Lung (tissue), 16 donors: ENCODE results near the gene MRNIP. TPM values are rescaled to one million over a fixed set of nuclear protein-coding genes. Genes with fewer than 3 reads are reported as not detected.

Source experiments
- ATAC-seq: fragments of 200-7000 bp; cut with Tn5 transposase; one replicate; pipeline ENCODE4 v1.9.1; 2020; ENCODE audit warnings: moderate number of reproducible peaks; ENCODE audit not compliant: insufficient read depth, low FRiP score
- DNase-seq, 3 donors: peaks; one replicate each; pipeline ENCODE4 v3.0.0-alpha.2; 2013 to 2017
- H3K27ac ChIP-seq, 2 donors: one replicate each; pipeline ENCODE4 v1.5.1; 2013; ENCODE audit warnings: mild to moderate bottlenecking in 2 of 2, moderate library complexity in 2 of 2, control low read depth in 1 of 2, inconsistent platforms in 1 of 2, low read depth in 1 of 2, low read length in 1 of 2
- H3K27me3 ChIP-seq, 3 donors: one replicate each; pipeline ENCODE4 v1.5.1; 2013; ENCODE audit warnings: low read length in 2 of 3; ENCODE audit not compliant: control insufficient read depth in 3 of 3, insufficient read depth in 3 of 3
- H3K36me3 ChIP-seq, 4 donors: one replicate each; pipeline ENCODE4 v1.5.1; 2013; ENCODE audit warnings: low read length in 4 of 4, mild to moderate bottlenecking in 1 of 4, moderate library complexity in 1 of 4; ENCODE audit not compliant: control insufficient read depth in 4 of 4, insufficient read depth in 4 of 4
- H3K4me1 ChIP-seq, 5 donors: one replicate each; pipeline ENCODE4 v1.5.1; 2013; ENCODE audit warnings: low read length in 5 of 5, mild to moderate bottlenecking in 2 of 5, moderate library complexity in 1 of 5; ENCODE audit not compliant: control insufficient read depth in 5 of 5, insufficient read depth in 5 of 5
- H3K4me3 ChIP-seq: one replicate; pipeline ENCODE4 v1.5.1; 2013; ENCODE audit warnings: mild to moderate bottlenecking, control low read depth, moderate library complexity
- H3K9ac ChIP-seq, 2 donors: one replicate each; pipeline ENCODE4 v1.5.1; 2013; ENCODE audit warnings: low read length in 2 of 2, control low read depth in 1 of 2; ENCODE audit not compliant: insufficient read depth in 1 of 2
- H3K9me3 ChIP-seq, 4 donors: one replicate each; pipeline ENCODE4 v1.5.1; 2013; ENCODE audit warnings: low read length in 3 of 4, mild to moderate bottlenecking in 1 of 4, moderate library complexity in 1 of 4; ENCODE audit not compliant: control insufficient read depth in 4 of 4, insufficient read depth in 3 of 4
- CTCF ChIP-seq: IDR thresholded peaks from 2 replicates; pipeline ENCODE4 v1.5.1; 2012; ENCODE audit warnings: mild to moderate bottlenecking; ENCODE audit errors: control extremely low read depth, extremely low read depth
- WGBS, 2 donors: extraction: QIAGEN DNeasy Blood & Tissue Kit; methylation state at CpG; one replicate each; pipeline ENCODE4 v1.1.7; 2013; 5-methylcytosine and 5-hydroxymethylcytosine counted together
- long read RNA-seq, 5 donors: transcript quantifications; one replicate each; lab custom pipeline, GENCODE V29; 2026
- polyA plus RNA-seq, 2 donors: library from polyadenylated mRNA; stranded (reverse); fragments of 200-250 nt; gene quantifications; one replicate each; pipeline ENCODE4 v1.2.1, GENCODE V29; 2013
- total RNA-seq, 2 donors: library from RNA; depleted of rRNA in 1 of 2; stranded (reverse); fragments of >200 nt in 1 of 2; gene quantifications; one replicate each; pipeline ENCODE4 v1.2.1, GENCODE V29; 2014 to 2021
- donor health status: control.
- donor health status: control.
- donor health status: Bipolar disorder and iron deficiency.
- donor health status: healthy.
- donor health status: DM: yes; HTN: yes; CAD: no.

The MRNIP gene
- total RNA-seq (10 to 100 TPM; 29.5 to 51.0 TPM), polyA plus RNA-seq (10 to 100 TPM; 15.4 to 41.2 TPM)
- long read RNA-seq, donor 1, full-length matches to known transcripts: 11 of 474 reads
- long read RNA-seq, donor 1, partial matches to known transcripts: 463 of 474 reads
- long read RNA-seq, donor 1, other reads (novel, unspliced or antisense): 0 of 474 reads
- long read RNA-seq, donor 2, full-length matches to known transcripts: 8 of 8 reads
- long read RNA-seq, donor 2, partial matches to known transcripts: 0 of 8 reads
- long read RNA-seq, donor 2, other reads (novel, unspliced or antisense): 0 of 8 reads
- long read RNA-seq, donor 3, full-length matches to known transcripts: 4 of 276 reads
- long read RNA-seq, donor 3, partial matches to known transcripts: 272 of 276 reads
- long read RNA-seq, donor 3, other reads (novel, unspliced or antisense): 0 of 276 reads
- long read RNA-seq, donor 4, partial matches to known transcripts: 0 of 2 reads
- long read RNA-seq, donor 4, other reads (novel, unspliced or antisense): 0 of 2 reads
- long read RNA-seq, donor 5, full-length matches to known transcripts: 9 of 9 reads
- long read RNA-seq, donor 5, partial matches to known transcripts: 0 of 9 reads
- long read RNA-seq, donor 5, other reads (novel, unspliced or antisense): 0 of 9 reads

- TF ChIP-seq CTCF: peak; percentile 10
- WGBS, 2 donors: 0% methylated on average over 90 of the region's 90 CpGs
- peaks cover 0 to 2% (median 0%) of the 10 kb centered on the region in 4 donors for H3K9me3 ChIP-seq
- H3K27ac ChIP-seq: peak within 1 kb of the TSS; percentile 86 to 89
- H3K9ac ChIP-seq: peak within 1 kb of the TSS; percentile 46 to 55
- peak within 1 kb of the TSS; percentile 63 for H3K4me3 ChIP-seq
- DNase-seq (peak; percentile 96 to 97 (median 96)), ATAC-seq (peak; percentile 99)
- no peaks in the 10 kb centered on the region for H3K4me1 ChIP-seq
- H3K36me3 ChIP-seq: peaks cover 5 to 20% (median 17%) of the 10 kb centered on the region in 4 donors
- H3K27me3 ChIP-seq: no peaks in the 10 kb centered on the region
Observed at GRCh38 chr5:179858586-179859427, at the start of gene MRNIP. Gene MRNIP (minus strand): TSS chr5:179858817. CDS start chr5:179858796, 21 bp downstream.

- peak within 1 kb of the TSS; percentile 79 for H3K4me3 ChIP-seq
- TF ChIP-seq CTCF: peak; percentile 11
- H3K9me3 ChIP-seq: no peaks in the 10 kb centered on the region
- peaks cover 0 to 14% (median 12%) of the 10 kb centered on the region in 4 donors for H3K36me3 ChIP-seq
- H3K9ac ChIP-seq: peak within 1 kb of the TSS; percentile 11 to 49
- H3K27ac ChIP-seq: peak within 1 kb of the TSS; percentile 85 to 95
- DNase-seq: peak; percentile 72 to 84 (median 75)
- peak; percentile 82 for ATAC-seq
- WGBS, 2 donors: 1% methylated on average over 73 to 105 of the region's 105 CpGs
- peaks cover 0 to 17% (median 2%) of the 10 kb centered on the region in 5 donors for H3K4me1 ChIP-seq
- no peaks in the 10 kb centered on the region for H3K27me3 ChIP-seq
Observed at GRCh38 chr5:179907556-179908324, 49.1 kb upstream of the MRNIP start, which contains the start of gene TBC1D9B. Gene TBC1D9B (minus strand): TSS chr5:179907897. CDS start chr5:179907821, 76 bp downstream.

GRCh38 chr5:179906795-179907555 lies 48.4 kb upstream of the MRNIP start:
- ATAC-seq (no peak), DNase-seq (peak in 2 of 3 donors; percentile 18 to 20)
- Histone ChIP-seq H3K9ac (peak overlapping the region; percentile 11 to 49), H3K27ac (peak overlapping the region in 1 of 2 donors; percentile 71), H3K4me3 (peak overlapping the region; percentile 74), H3K4me1 (peaks cover 0 to 17% (median 2%) of the 10 kb centered on the region in 5 donors), H3K27me3 (no peaks in the 10 kb centered on the region), H3K9me3 (no peaks in the 10 kb centered on the region), H3K36me3 (peaks cover 0 to 18% (median 14%) of the 10 kb centered on the region in 4 donors)
- 13 to 17% methylated on average over 48 to 50 of the region's 50 CpGs for WGBS, 2 donors
- TF ChIP-seq CTCF: no peak
